ENCODE results near the gene RNF112.
A peak's percentile ranks its signal among the peaks of the same experiment; 100 is the strongest.

RNF112 gene

DNA sequence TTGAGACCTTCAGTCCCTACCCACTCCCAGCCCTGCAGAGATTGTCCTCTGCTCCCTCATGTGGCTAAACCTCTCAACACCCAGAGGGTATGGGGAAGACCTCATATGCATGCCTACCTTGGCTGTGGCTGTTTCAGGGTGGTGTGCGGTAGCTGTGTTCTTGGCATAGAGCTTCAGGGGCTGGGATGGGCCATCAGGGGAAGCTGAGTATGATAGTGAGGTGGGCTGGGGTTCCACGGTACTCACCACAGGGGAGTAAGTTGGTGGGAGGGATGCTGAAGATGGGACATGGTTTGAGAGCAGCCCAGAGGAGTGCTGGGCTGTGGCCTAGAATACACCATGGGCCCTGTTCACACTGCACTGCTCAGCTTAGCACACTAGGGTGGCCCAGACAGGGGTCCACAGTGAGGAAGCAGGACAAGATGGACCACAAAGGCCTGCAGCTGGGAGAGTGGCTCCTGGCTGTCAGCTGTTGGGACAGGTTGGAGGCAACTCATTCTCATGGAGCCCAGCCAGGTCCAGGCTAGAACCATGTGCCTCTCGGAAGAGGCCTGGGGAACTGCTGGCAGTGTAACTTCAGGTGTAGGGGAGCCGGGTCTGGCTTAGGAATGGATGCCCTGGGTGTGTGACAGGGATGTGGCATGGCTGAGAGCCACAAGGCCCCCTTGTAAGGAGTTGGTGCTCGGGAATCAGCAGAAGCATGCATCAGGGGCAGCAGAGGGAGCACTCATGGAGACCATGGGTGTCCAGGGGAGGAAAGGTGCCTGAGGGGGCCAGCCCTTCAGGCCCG, 27.2 kb upstream of the RNF112 start:
- no peaks in the 10 kb centered on the region for H3K9me3 ChIP-seq (ENCODE audit: control insufficient read depth in 2 of 2, low read length in 2 of 2)
- peaks cover 31 to 44% of the 10 kb centered on the region in 2 donors for H3K36me3 ChIP-seq (ENCODE audit: control insufficient read depth in 2 of 2, insufficient read depth in 2 of 2, low read length in 2 of 2)
- H3K27ac ChIP-seq (ENCODE audit: low read length): peak overlapping the region; percentile 94
- peaks cover 74% of the 10 kb centered on the region for H3K4me1 ChIP-seq (ENCODE audit: control insufficient read depth, insufficient read depth, low read length)
- H3K9ac ChIP-seq (ENCODE audit: low read length in 2 of 2): peak overlapping the region in 1 of 2 donors; percentile 17
- no peaks in the 10 kb centered on the region for H3K27me3 ChIP-seq (ENCODE audit: control insufficient read depth in 1 of 2, insufficient read depth in 2 of 2, low read length in 2 of 2)
- H3K4me3 ChIP-seq (ENCODE audit: low read length in 2 of 2): peak overlapping the region in 1 of 2 donors; percentile 75

DNA sequence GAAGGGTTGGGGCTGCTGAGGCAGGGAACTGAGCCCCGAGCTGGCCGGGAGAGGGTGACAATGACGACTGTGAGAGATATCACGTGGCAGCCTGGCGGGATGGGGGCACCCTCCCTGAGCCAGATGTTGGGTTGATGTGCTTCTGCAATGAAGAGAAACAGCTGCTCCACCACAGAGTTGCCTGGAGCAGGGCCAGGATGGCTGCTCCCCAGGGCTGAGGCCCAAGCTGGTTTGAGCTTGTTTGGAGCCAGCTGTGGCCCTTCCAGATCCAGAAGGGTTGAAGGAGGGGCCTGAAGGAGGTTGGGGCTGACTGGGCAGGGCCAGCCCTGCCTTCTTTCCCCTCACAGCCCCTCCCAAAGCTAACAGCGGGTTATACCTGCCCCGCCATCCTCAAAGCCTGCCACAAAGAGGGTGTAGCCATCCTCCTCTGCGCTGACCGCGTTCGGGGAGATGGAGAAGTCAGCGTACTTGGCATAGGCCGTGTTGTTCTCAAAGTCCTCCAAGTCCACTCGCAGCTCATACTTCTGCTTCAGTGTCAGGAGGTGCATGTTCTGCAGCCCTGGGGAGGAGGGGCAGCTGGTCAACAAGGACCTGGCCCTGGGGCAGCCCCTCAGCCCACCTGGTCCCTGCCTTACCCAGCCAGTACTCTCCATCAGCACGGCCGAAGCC, 26.2 kb upstream of the RNF112 start:
- Histone ChIP-seq H3K9ac (ENCODE audit: low read length in 2 of 2) (peak overlapping the region; percentile 57 to 66), H3K4me1 (ENCODE audit: control insufficient read depth, insufficient read depth, low read length) (peaks cover 70% of the 10 kb centered on the region), H3K9me3 (ENCODE audit: control insufficient read depth in 2 of 2, low read length in 2 of 2) (no peaks in the 10 kb centered on the region), H3K27ac (ENCODE audit: low read length) (peak overlapping the region; percentile 94), H3K36me3 (ENCODE audit: control insufficient read depth in 2 of 2, insufficient read depth in 2 of 2, low read length in 2 of 2) (peaks cover 27 to 39% of the 10 kb centered on the region in 2 donors), H3K4me3 (ENCODE audit: low read length in 2 of 2) (peak overlapping the region; percentile 54 to 75), H3K27me3 (ENCODE audit: control insufficient read depth in 1 of 2, insufficient read depth in 2 of 2, low read length in 2 of 2) (no peaks in the 10 kb centered on the region)

DNA sequence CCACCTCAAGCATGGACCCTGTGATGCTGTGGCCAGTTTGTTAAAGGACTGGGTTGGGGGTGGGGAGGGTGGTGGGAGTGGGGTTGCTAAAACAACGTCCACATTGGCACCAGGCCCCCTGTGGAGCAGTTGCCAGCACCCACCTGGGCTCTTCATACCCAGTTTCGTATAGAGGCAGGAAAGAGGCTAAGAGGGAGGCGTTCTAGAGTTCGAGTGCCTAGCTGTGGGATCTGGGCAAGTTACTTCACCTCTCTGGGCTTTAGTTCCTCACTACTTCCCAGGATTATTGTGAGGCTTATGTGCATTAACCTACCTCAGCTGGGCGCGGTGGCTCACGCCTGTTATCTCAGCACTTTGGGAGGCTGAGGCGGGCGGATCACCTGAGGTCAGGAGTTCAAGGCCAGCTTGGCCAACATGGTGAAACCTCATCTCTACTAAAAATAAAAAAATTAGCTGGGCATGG, 25.5 kb upstream of the RNF112 start:
- Histone ChIP-seq H3K27me3 (ENCODE audit: control insufficient read depth in 1 of 2, insufficient read depth in 2 of 2, low read length in 2 of 2) (no peaks in the 10 kb centered on the region), H3K36me3 (ENCODE audit: control insufficient read depth in 2 of 2, insufficient read depth in 2 of 2, low read length in 2 of 2) (peaks cover 23 to 32% of the 10 kb centered on the region in 2 donors), H3K4me1 (ENCODE audit: control insufficient read depth, insufficient read depth, low read length) (peaks cover 72% of the 10 kb centered on the region), H3K27ac (ENCODE audit: low read length) (peak overlapping the region; percentile 94), H3K9ac (ENCODE audit: low read length in 2 of 2) (peak overlapping the region; percentile 57 to 66), H3K9me3 (ENCODE audit: control insufficient read depth in 2 of 2, low read length in 2 of 2) (no peaks in the 10 kb centered on the region), H3K4me3 (ENCODE audit: low read length in 2 of 2) (peak overlapping the region; percentile 54 to 75)

DNA sequence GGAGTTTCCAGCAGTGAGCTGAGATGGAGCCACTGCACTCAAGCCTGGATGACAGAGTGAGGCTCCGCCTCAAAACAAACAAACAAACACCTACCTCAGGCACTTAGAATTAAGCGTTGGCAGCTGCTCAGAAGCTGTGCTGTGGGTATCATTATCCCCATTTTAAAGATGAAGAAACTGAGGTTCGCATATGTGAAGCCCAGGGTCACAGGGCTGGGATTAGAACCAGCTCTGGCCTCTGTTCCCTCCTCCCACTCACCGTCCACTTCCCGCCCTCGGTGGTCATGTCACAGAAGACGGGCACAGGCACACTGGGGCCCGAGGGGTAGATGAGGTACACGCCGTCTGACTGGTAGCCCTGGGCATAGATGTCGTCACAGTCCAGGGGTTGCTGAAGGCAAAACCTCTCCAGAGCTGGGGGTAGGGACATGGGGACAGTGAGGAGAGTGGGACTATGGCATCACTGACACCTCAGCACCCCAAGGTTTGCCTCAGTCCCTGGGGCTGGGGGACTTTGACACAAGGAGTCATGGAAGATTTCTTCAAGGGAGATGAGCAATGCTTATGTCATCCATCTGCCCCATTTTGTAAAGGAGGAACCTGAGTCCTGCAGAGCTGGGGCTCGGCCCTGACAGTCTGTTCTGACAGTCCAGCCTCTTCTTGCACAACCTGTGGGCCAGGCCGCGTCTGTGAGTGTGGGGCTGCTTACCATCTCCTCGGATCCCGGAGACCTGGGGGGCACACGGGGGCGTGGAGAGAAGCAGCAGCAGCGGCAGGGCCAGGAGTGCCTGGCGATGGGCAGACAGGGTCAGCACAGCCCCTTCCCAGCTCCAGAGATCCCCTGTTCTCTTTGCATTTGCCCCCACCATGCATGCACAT, 24.7 kb upstream of the RNF112 start:
- no peaks in the 10 kb centered on the region for H3K27me3 ChIP-seq (ENCODE audit: control insufficient read depth in 1 of 2, insufficient read depth in 2 of 2, low read length in 2 of 2)
- peaks cover 16 to 25% of the 10 kb centered on the region in 2 donors for H3K36me3 ChIP-seq (ENCODE audit: control insufficient read depth in 2 of 2, insufficient read depth in 2 of 2, low read length in 2 of 2)
- peak overlapping the region; percentile 73 to 76 for H3K9ac ChIP-seq (ENCODE audit: low read length in 2 of 2)

DNA sequence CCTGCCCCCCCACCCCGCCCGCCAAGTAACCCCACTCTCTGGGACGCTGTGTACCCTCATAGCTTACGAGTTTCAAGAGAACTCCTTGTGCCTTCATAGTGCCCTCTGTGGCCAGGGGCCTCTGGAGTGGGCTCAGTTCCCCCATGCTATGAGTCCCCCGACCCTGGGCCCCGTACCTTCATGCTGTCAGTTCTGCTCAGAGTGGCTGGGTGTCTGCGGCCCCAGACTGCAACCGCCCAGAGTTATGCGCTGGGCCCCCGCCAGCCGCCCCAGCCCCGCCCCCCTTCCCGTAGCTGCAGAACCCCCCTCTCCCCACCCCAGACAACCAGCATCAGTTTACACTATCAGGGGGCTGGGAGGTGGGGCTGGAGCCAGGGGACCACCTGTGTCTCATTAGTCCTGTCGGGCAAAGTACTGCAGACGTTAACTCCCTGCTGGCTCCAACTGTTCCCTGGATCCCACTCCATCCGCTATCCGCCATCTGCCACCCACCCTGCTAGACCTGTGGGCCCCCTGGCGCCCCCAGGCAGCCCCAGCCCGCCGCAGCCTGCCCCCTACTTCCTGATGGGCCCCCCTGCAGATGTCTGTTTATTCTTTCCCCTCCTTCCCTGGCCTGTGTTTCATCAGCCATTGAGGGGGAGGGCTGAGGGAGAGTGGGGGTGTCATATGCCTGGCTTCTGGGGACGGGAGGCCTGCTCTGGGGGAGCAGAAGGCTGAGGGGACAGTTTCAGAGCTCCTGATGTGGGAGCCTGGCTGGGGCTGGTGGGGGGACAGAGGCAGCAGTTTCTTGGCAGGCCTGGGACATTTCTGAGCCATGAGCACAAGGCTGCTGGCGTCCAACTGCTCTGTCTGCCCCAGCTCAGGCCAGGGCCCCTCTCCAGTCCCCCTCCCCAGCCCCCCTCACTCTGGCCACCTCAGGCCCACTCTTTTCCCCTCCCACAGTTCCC, 23.8 kb upstream of the RNF112 start, which contains the start of gene MFAP4:
Gene MFAP4, minus strand, starts transcription at position 217 of the 947 bp plus-strand sequence. Its CDS starts 35 bp downstream, at position 182.
- peak within 1 kb of the TSS; percentile 73 to 76 for H3K9ac ChIP-seq (ENCODE audit: low read length in 2 of 2)
- peaks cover 15 to 21% of the 10 kb centered on the region in 2 donors for H3K36me3 ChIP-seq (ENCODE audit: control insufficient read depth in 2 of 2, insufficient read depth in 2 of 2, low read length in 2 of 2)
- peak within 1 kb of the TSS; percentile 55 to 75 for H3K4me3 ChIP-seq (ENCODE audit: low read length in 2 of 2)
- no peaks in the 10 kb centered on the region for H3K9me3 ChIP-seq (ENCODE audit: control insufficient read depth in 2 of 2, low read length in 2 of 2)
- H3K27ac ChIP-seq (ENCODE audit: low read length): peak within 1 kb of the TSS; percentile 94
- H3K27me3 ChIP-seq (ENCODE audit: control insufficient read depth in 1 of 2, insufficient read depth in 2 of 2, low read length in 2 of 2): no peaks in the 10 kb centered on the region
- H3K4me1 ChIP-seq (ENCODE audit: control insufficient read depth, insufficient read depth, low read length): peaks cover 80% of the 10 kb centered on the region

More for the DNA sequence above, 24.7 kb upstream of the RNF112 start:
- peaks cover 74% of the 10 kb centered on the region for H3K4me1 ChIP-seq (ENCODE audit: control insufficient read depth, insufficient read depth, low read length)
- H3K9me3 ChIP-seq (ENCODE audit: control insufficient read depth in 2 of 2, low read length in 2 of 2): no peaks in the 10 kb centered on the region
- H3K4me3 ChIP-seq (ENCODE audit: low read length in 2 of 2): peak overlapping the region; percentile 55 to 75
- H3K27ac ChIP-seq (ENCODE audit: low read length): peak overlapping the region; percentile 94

DNA sequence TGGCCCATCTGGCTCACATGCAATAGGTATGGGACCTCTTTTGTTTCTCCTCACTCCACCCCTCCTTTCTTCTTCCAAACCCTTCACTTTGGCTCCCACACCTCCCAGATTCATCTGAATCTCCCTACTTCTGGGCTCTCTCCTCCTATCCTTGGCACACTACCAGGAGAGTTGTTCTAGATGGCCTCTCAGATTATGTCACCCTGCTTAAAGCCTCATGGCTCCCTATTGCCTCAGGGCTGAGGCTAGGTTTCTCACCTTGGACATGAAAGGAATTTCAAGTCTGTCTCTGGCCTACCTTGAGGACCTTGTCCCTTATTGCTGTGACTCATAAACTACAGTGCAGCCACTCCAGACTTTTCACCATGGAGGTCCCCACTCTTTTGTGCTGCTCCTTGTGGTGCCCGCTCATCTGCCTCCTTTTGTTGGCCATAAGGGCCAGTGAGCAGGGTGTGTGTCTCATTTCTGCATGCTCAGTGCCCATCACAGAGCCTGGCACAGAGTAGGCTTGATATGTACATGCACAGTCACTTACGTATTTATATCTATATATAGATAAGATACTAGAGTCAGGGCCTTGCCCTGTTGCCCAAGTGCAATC, 23.0 kb upstream of the RNF112 start:
- Histone ChIP-seq H3K9ac (ENCODE audit: low read length in 2 of 2) (peak overlapping the region; percentile 55 to 76), H3K27ac (ENCODE audit: low read length) (peak overlapping the region; percentile 94)

DNA sequence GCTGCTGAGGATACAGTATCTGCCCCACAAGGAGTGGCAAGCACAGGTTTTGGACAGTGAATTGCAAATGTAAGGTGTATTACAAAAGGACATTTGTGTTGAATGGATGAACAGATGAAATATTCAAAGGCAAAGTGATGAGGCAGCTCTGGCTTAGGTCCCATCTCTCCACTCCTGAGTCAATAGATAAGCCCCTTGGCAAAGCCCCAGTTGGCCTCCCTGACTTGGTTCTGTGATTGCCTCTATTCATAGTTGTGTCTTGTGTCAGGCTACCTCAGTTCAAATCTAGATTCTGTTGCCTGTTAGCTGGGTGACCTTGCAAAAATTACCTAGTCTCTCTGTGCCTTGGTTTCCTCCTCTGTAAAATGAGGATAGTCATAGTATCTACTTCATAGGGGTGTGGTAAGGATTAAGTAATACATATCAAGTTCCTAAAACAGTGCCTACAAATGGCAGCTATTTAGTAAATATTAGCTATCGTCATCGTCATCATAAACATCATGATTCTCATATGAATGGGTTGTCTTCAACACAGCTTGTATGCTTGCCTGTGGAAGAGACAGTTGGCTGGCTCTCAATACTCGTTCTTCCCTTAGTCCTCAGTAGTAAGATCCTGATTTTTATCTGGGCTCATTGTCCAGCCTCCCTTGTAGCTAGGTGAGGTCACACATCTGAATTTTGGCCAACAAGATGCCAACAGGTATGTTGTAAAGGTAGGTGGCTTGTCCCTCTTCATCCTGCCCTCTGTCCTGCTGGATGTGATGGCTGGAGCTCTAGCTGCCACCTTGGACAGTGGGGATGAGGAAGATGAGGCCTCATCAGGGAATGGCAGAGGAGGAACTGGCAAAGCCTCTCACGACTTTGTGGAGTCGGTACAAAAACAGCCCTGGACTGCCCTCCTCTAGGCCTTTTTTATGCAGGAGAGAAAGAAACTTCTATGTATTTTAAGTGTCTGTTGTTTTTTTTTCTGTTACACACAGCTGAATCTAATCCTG, 21.9 kb upstream of the RNF112 start:
- Histone ChIP-seq H3K27ac (ENCODE audit: low read length) (peak overlapping the region; percentile 94), H3K27me3 (ENCODE audit: control insufficient read depth in 1 of 2, insufficient read depth in 2 of 2, low read length in 2 of 2) (no peaks in the 10 kb centered on the region), H3K9me3 (ENCODE audit: control insufficient read depth in 2 of 2, low read length in 2 of 2) (no peaks in the 10 kb centered on the region), H3K9ac (ENCODE audit: low read length in 2 of 2) (no peak overlapping the region), H3K4me3 (ENCODE audit: low read length in 2 of 2) (peak overlapping the region in 1 of 2 donors; percentile 22), H3K4me1 (ENCODE audit: control insufficient read depth, insufficient read depth, low read length) (peaks cover 70% of the 10 kb centered on the region), H3K36me3 (ENCODE audit: control insufficient read depth in 2 of 2, insufficient read depth in 2 of 2, low read length in 2 of 2) (peaks cover 3% of the 10 kb centered on the region in 2 donors)

More for the DNA sequence above, 23.0 kb upstream of the RNF112 start:
- H3K4me1 ChIP-seq (ENCODE audit: control insufficient read depth, insufficient read depth, low read length): peaks cover 79% of the 10 kb centered on the region
- peaks cover 10 to 13% of the 10 kb centered on the region in 2 donors for H3K36me3 ChIP-seq (ENCODE audit: control insufficient read depth in 2 of 2, insufficient read depth in 2 of 2, low read length in 2 of 2)
- H3K4me3 ChIP-seq (ENCODE audit: low read length in 2 of 2): peak overlapping the region in 1 of 2 donors; percentile 35
- H3K27me3 ChIP-seq (ENCODE audit: control insufficient read depth in 1 of 2, insufficient read depth in 2 of 2, low read length in 2 of 2): no peaks in the 10 kb centered on the region
- H3K9me3 ChIP-seq (ENCODE audit: control insufficient read depth in 2 of 2, low read length in 2 of 2): no peaks in the 10 kb centered on the region

DNA sequence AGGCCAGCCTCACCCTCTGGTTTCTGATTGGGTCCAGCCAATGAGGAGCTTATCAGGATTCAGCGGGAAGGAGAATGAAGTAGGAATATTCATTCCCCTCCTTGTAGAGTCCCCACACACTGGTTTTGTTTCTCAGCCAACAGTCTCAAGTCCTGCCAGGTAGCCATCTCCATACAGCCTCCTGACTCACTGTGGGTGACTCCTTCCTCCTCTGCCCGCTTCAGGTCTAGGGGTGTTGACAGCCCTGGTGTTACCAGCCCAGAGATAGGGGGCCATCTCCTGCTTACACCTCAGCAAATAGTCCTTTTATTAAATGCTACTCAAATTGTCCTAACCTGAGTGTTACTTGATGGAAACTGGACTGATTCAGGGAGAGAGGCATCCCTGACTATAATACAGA, 20.1 kb upstream of the RNF112 start:
- H3K36me3 ChIP-seq (ENCODE audit: control insufficient read depth in 2 of 2, insufficient read depth in 2 of 2, low read length in 2 of 2): no peaks in the 10 kb centered on the region
- H3K9me3 ChIP-seq (ENCODE audit: control insufficient read depth in 2 of 2, low read length in 2 of 2): no peaks in the 10 kb centered on the region
- H3K9ac ChIP-seq (ENCODE audit: low read length in 2 of 2): no peak overlapping the region
- H3K4me3 ChIP-seq (ENCODE audit: low read length in 2 of 2): no peak overlapping the region
- peaks cover 52% of the 10 kb centered on the region for H3K4me1 ChIP-seq (ENCODE audit: control insufficient read depth, insufficient read depth, low read length)
- H3K27me3 ChIP-seq (ENCODE audit: control insufficient read depth in 1 of 2, insufficient read depth in 2 of 2, low read length in 2 of 2): no peaks in the 10 kb centered on the region
- H3K27ac ChIP-seq (ENCODE audit: low read length): peak overlapping the region; percentile 53
